Tibial nerve (tissue), 4 donors: ENCODE measurements around the gene NSRP1. TPM values are rescaled to one million over a fixed set of nuclear protein-coding genes. Genes with fewer than 3 reads are reported as not detected.
"Not testable (repeated sequence)": the region's sequence is repeated elsewhere in the genome, so short reads cannot be mapped to it uniquely, and the experiment has no call there.

Source experiments
- DNase-seq, 2 donors: peaks; one replicate each; pipeline ENCODE4 v3.0.0-alpha.2; 2019; ENCODE audit warnings: low spot score in 2 of 2
- H3K27ac ChIP-seq, 4 donors: fragments of 200-600 bp; sonication (generic) in 3 of 4; one replicate each; pipeline ENCODE4 v1.5.1; 2017 to 2019; ENCODE audit warnings: mild to moderate bottlenecking in 1 of 4
- H3K27me3 ChIP-seq, 2 donors: fragments of 200-600 bp; sonication (generic) in 1 of 2; one replicate each; pipeline versions ENCODE4 v1.5.1 to v1.6.0; 2017 to 2019
- H3K36me3 ChIP-seq, 3 donors: fragments of 200-600 bp; sonication (generic); one replicate each; pipeline ENCODE4 v1.5.1; 2018 to 2019
- H3K4me1 ChIP-seq, 4 donors: fragments of 200-600 bp; sonication (generic) in 3 of 4; one replicate each; pipeline ENCODE4 v1.5.1; 2017 to 2019
- H3K4me3 ChIP-seq, 4 donors: fragments of 200-600 bp; sonication (generic) in 3 of 4; one replicate each; pipeline ENCODE4 v1.5.1; 2017 to 2019; ENCODE audit warnings: mild to moderate bottlenecking in 1 of 4, moderate library complexity in 1 of 4
- H3K9me3 ChIP-seq, 4 donors: fragments of 200-600 bp; sonication (generic) in 3 of 4; one replicate each; pipeline ENCODE4 v1.5.1; 2017 to 2019
- EP300 ChIP-seq, 2 donors: sonication (generic); formaldehyde crosslinking; IDR thresholded peaks; one replicate each; pipeline ENCODE4 v1.6.1; 2017; ENCODE audit warnings: antibody characterized with exemption in 2 of 2, mild to moderate bottlenecking in 1 of 2
- POLR2A ChIP-seq, 2 donors: fragments of 450-650 bp; IDR thresholded peaks; one replicate each; pipeline ENCODE4 v1.6.1; 2017; ENCODE audit warnings: antibody characterized with exemption in 2 of 2, mild to moderate bottlenecking in 2 of 2, moderate library complexity in 2 of 2
- WGBS, 2 donors: methylation state at CpG; one replicate each; pipeline ENCODE4 v1.1.5; 2018; 5-methylcytosine and 5-hydroxymethylcytosine counted together
- total RNA-seq, 4 donors: library from RNA; depleted of rRNA; stranded (reverse); fragments of >200 nt; gene quantifications; one replicate each; pipeline ENCODE4 v1.1.0, GENCODE V29; 2016
- TF ChIP-seq, protein P1 (sequence below), 5 experiments: fragments of 200-600 bp in 3 of 5; fragments of 450-650 bp in 2 of 5; sonication (generic) in 3 of 5; IDR thresholded peaks; one replicate each; pipeline ENCODE4 v1.5.1; 2016 to 2019; ENCODE audit warnings: antibody characterized with exemption in 5 of 5, mild to moderate bottlenecking in 3 of 5, moderate library complexity in 2 of 5

The NSRP1 gene
- total RNA-seq, 4 donors from 2014 or later, result 23.3 to 55.5 (median 34.4) TPM

DNA sequence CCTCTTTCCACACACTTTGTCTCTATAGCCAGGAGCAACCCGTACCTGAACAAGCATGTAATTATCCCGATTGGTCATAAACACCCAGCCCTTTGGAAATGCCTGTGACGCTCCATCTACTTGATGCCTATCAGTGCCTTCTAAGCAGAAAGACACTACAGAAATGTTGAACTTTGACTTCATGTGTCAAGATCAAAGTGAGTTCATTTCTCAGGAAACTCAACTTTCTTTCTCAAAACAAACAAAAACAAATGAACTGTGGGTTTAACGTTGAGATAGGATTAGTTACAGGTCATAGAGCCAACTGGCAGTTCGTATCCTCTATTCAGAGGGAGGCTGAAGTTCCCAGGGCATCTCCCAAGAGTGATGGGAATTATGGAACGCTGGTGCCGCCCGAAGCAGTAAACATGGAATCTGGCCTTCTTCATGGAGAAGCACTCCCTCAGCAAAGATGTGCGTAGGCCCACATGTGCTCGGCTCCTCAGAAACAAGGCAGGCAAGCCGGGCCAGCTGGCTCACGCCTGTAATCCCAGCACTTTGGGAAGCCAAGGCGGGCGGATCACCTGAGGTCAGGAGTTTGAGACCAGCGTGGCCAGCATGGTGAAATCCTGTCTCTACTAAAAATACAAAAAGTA, 109.4 kb downstream of the NSRP1 start:
- no peaks in the 10 kb centered on the region for H3K9me3 ChIP-seq
- no peaks in the 10 kb centered on the region for H3K27me3 ChIP-seq
- TF ChIP-seq POLR2A (IDR thresholded peaks at IDR 0.05) (no peak), EP300 (IDR thresholded peaks at IDR 0.05) (no peak)
- TF ChIP-seq, protein P1, sequence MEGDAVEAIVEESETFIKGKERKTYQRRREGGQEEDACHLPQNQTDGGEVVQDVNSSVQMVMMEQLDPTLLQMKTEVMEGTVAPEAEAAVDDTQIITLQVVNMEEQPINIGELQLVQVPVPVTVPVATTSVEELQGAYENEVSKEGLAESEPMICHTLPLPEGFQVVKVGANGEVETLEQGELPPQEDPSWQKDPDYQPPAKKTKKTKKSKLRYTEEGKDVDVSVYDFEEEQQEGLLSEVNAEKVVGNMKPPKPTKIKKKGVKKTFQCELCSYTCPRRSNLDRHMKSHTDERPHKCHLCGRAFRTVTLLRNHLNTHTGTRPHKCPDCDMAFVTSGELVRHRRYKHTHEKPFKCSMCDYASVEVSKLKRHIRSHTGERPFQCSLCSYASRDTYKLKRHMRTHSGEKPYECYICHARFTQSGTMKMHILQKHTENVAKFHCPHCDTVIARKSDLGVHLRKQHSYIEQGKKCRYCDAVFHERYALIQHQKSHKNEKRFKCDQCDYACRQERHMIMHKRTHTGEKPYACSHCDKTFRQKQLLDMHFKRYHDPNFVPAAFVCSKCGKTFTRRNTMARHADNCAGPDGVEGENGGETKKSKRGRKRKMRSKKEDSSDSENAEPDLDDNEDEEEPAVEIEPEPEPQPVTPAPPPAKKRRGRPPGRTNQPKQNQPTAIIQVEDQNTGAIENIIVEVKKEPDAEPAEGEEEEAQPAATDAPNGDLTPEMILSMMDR (IDR thresholded peaks at IDR 0.05), result no peak
- H3K4me3 ChIP-seq, result no peak overlapping the region
- no peak for DNase-seq
- no peaks in the 10 kb centered on the region for H3K4me1 ChIP-seq
- no peak overlapping the region for H3K27ac ChIP-seq
- WGBS, 2 donors, result 73 to 80% methylated on average over 15 of the region's 15 CpGs
- no peaks in the 10 kb centered on the region for H3K36me3 ChIP-seq

GRCh38 chr17:30226878-30227277, 110.3 kb downstream of the NSRP1 start:
- Histone ChIP-seq H3K4me1 (no peaks in the 10 kb centered on the region), H3K27me3 (no peaks in the 10 kb centered on the region), H3K36me3 (no peaks in the 10 kb centered on the region), H3K27ac (no peak overlapping the region), H3K9me3 (no peaks in the 10 kb centered on the region), H3K4me3 (no peak overlapping the region)
- WGBS, 2 donors, result 59 to 67% methylated on average over 10 of the region's 10 CpGs
- TF ChIP-seq EP300 (IDR thresholded peaks at IDR 0.05) (no peak), POLR2A (IDR thresholded peaks at IDR 0.05) (no peak)
- TF ChIP-seq, protein P1 (IDR thresholded peaks at IDR 0.05), result no peak
- DNase-seq, result no peak

- DNase-seq, result no peak
- TF ChIP-seq POLR2A (IDR thresholded peaks at IDR 0.05) (no peak), EP300 (IDR thresholded peaks at IDR 0.05) (no peak)
- TF ChIP-seq, protein P1 (IDR thresholded peaks at IDR 0.05), result no peak
- Histone ChIP-seq H3K4me3 (no peak overlapping the region), H3K27ac (no peak overlapping the region), H3K36me3 (no peaks in the 10 kb centered on the region), H3K9me3 (no peaks in the 10 kb centered on the region), H3K4me1 (no peaks in the 10 kb centered on the region), H3K27me3 (no peaks in the 10 kb centered on the region)
- WGBS, 2 donors, result 88 to 90% methylated on average over 3 of the region's 3 CpGs
Measured at GRCh38 chr17:30228011-30228410, 111.4 kb downstream of the NSRP1 start.

GRCh38 chr17:30229012-30229411, 112.4 kb downstream of the NSRP1 start:
- Histone ChIP-seq H3K27me3 (no peaks in the 10 kb centered on the region), H3K36me3 (no peaks in the 10 kb centered on the region), H3K4me3 (no peak overlapping the region), H3K4me1 (no peaks in the 10 kb centered on the region), H3K27ac (no peak overlapping the region), H3K9me3 (no peaks in the 10 kb centered on the region)
- 81 to 83% methylated on average over 7 of the region's 7 CpGs for WGBS, 2 donors
- no peak for DNase-seq
- TF ChIP-seq POLR2A (IDR thresholded peaks at IDR 0.05), result no peak
- TF ChIP-seq EP300 (IDR thresholded peaks at IDR 0.05), result no peak
- TF ChIP-seq, protein P1 (IDR thresholded peaks at IDR 0.05), result no peak

GRCh38 chr17:30230009-30230408, 113.4 kb downstream of the NSRP1 start:
- 67 to 75% methylated on average over 1 of the region's 1 CpG for WGBS, 2 donors
- not testable (repeated sequence) for DNase-seq, H3K27ac ChIP-seq, H3K4me1 ChIP-seq, H3K9me3 ChIP-seq, H3K36me3 ChIP-seq, H3K27me3 ChIP-seq, H3K4me3 ChIP-seq
